SK-N-SH treated with all-trans-retinoic acid at 6 μM for 48 hours (cell line): Measurements from ENCODE around the gene ST6GAL1.

Source experiments
- ATAC-seq: fragments of 200-7000 bp; cut with Tn5 transposase; 3 replicates; pipeline ENCODE4 v1.9.1; 2020; ENCODE audit warnings: mild to moderate bottlenecking, moderate library complexity
- ARNTL ChIP-seq: fragments of 450-650 bp; formaldehyde crosslinking; IDR thresholded peaks from 2 replicates; pipeline ENCODE4 v1.5.0; 2020; ENCODE audit warnings: low read depth, mild to moderate bottlenecking, moderate library complexity, borderline replicate concordance
- BACH2 ChIP-seq: fragments of 250-450 bp; sonication (Bioruptor Pico); IDR thresholded peaks from 2 replicates; pipeline ENCODE4 v1.9.0; 2021; ENCODE audit warnings: mild to moderate bottlenecking, borderline replicate concordance
- CSDC2 ChIP-seq: fragments of 250-450 bp; sonication (Bioruptor Pico); IDR thresholded peaks from 2 replicates; pipeline ENCODE4 v1.5.0; 2020; ENCODE audit warnings: mild to moderate bottlenecking, moderate library complexity
- ISL1 ChIP-seq: fragments of 250-450 bp; sonication (Bioruptor Pico); IDR thresholded peaks from 2 replicates; pipeline ENCODE4 v2.1.2; 2022; ENCODE audit warnings: mild to moderate bottlenecking, moderate library complexity
- OSR1 ChIP-seq: fragments of 250-450 bp; sonication (Bioruptor Pico); IDR thresholded peaks from 2 replicates; pipeline ENCODE4 v1.8.0; 2022; ENCODE audit warnings: moderate library complexity, mild to moderate bottlenecking, inconsistent platforms
- PPARA ChIP-seq: fragments of 250-450 bp; sonication (Bioruptor Pico); IDR thresholded peaks from 2 replicates; pipeline ENCODE4 v1.5.0; 2020; ENCODE audit warnings: mild to moderate bottlenecking, borderline replicate concordance
- RARB ChIP-seq: fragments of 250-450 bp; sonication (Bioruptor Pico); IDR thresholded peaks from 2 replicates; pipeline ENCODE4 v1.8.0; 2021; ENCODE audit warnings: mild to moderate bottlenecking, moderate library complexity
- SNAI2 ChIP-seq: fragments of 250-450 bp; sonication (Bioruptor Pico); IDR thresholded peaks from 2 replicates; pipeline ENCODE4 v1.5.0; 2020; ENCODE audit warnings: mild to moderate bottlenecking, moderate library complexity
- TCF4 ChIP-seq: fragments of 250-450 bp; sonication (Bioruptor Pico); IDR thresholded peaks from 2 replicates; pipeline ENCODE4 v1.8.0; 2021; ENCODE audit warnings: mild to moderate bottlenecking, moderate library complexity, borderline replicate concordance
- TOX ChIP-seq: fragments of 250-450 bp; sonication (Bioruptor Pico); IDR thresholded peaks from 2 replicates; pipeline ENCODE4 v1.8.0; 2021; ENCODE audit warnings: mild to moderate bottlenecking, moderate library complexity, borderline replicate concordance
- ZC3H10 ChIP-seq: fragments of 250-450 bp; sonication (Bioruptor Pico); IDR thresholded peaks from 2 replicates; pipeline ENCODE4 v1.5.1; 2021; ENCODE audit warnings: mild to moderate bottlenecking, moderate library complexity
- ZFP3 ChIP-seq: fragments of 250-450 bp; sonication (Bioruptor Pico); IDR thresholded peaks from 2 replicates; pipeline ENCODE4 v1.5.0; 2020; ENCODE audit warnings: mild to moderate bottlenecking, moderate library complexity
- ZFP30 ChIP-seq: fragments of 450-650 bp; formaldehyde crosslinking; IDR thresholded peaks from 2 replicates; pipeline ENCODE4 v1.5.0; 2022; ENCODE audit warnings: mild to moderate bottlenecking, moderate library complexity
- ZNF565 ChIP-seq: fragments of 450-650 bp; formaldehyde crosslinking; conservative IDR thresholded peaks from 2 replicates; pipeline ENCODE4 v1.5.0; 2020; ENCODE audit warnings: low read depth, mild to moderate bottlenecking, moderate library complexity
- ZNF70 ChIP-seq: fragments of 450-650 bp; formaldehyde crosslinking; IDR thresholded peaks from 2 replicates; pipeline ENCODE4 v1.5.0; 2020; ENCODE audit warnings: mild to moderate bottlenecking, moderate library complexity
- ZNF8 ChIP-seq: fragments of 450-650 bp; formaldehyde crosslinking; IDR thresholded peaks from 2 replicates; pipeline ENCODE4 v1.5.0; 2020; ENCODE audit warnings: mild to moderate bottlenecking, moderate library complexity
- TF ChIP-seq, protein P1 (sequence below): fragments of 250-450 bp; sonication (Bioruptor Pico); IDR thresholded peaks from 2 replicates; pipeline ENCODE4 v1.5.1; 2021; ENCODE audit warnings: mild to moderate bottlenecking, moderate library complexity
- TF ChIP-seq, protein P2 (sequence below): fragments of 250-450 bp; sonication (Bioruptor Pico); IDR thresholded peaks from 2 replicates; pipeline ENCODE4 v1.8.0; 2020; ENCODE audit warnings: mild to moderate bottlenecking, moderate library complexity, borderline replicate concordance
- TF ChIP-seq, protein P3 (sequence below): fragments of 250-450 bp; sonication (Bioruptor Pico); IDR thresholded peaks from 2 replicates; pipeline ENCODE4 v1.5.0; 2020; ENCODE audit warnings: mild to moderate bottlenecking, moderate library complexity

Gene ST6GAL1, protein sequence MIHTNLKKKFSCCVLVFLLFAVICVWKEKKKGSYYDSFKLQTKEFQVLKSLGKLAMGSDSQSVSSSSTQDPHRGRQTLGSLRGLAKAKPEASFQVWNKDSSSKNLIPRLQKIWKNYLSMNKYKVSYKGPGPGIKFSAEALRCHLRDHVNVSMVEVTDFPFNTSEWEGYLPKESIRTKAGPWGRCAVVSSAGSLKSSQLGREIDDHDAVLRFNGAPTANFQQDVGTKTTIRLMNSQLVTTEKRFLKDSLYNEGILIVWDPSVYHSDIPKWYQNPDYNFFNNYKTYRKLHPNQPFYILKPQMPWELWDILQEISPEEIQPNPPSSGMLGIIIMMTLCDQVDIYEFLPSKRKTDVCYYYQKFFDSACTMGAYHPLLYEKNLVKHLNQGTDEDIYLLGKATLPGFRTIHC

DNA sequence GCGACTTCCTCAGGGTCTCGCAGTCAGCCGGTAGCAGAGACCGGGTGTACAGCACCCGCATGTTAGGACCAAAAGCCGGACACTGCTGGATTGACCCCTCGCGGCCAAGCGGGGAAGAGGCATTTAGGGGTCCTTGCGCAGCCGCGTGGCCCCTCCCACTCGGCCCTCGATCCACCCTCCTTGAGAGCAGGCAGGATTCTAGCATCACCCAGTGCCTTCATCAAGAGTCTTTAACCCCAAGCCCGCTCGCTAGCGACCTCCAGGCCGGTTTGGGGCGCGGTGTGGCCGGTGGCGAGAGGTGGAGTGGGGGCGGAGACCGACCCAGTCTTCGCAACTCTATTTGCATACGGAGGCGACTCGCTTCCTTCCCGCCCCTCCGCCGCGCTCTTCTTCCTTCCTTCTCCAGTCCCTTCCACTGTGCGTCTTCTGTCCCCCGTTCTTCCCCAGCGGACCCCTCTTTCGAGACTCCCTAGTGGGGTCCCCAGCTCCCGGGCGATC lies at the start of gene ST6GAL1:
TSS of gene ST6GAL1 (plus strand) at position 384 of the 498 bp plus-strand sequence. CDS start 112,178 bp downstream, outside the sequence.
- TF ChIP-seq ZNF565 (no peak), OSR1 (CRISPR knock-in tag) (no peak), CSDC2 (CRISPR knock-in tag) (no peak), SNAI2 (CRISPR knock-in tag) (no peak)
- TF ChIP-seq, protein P1, sequence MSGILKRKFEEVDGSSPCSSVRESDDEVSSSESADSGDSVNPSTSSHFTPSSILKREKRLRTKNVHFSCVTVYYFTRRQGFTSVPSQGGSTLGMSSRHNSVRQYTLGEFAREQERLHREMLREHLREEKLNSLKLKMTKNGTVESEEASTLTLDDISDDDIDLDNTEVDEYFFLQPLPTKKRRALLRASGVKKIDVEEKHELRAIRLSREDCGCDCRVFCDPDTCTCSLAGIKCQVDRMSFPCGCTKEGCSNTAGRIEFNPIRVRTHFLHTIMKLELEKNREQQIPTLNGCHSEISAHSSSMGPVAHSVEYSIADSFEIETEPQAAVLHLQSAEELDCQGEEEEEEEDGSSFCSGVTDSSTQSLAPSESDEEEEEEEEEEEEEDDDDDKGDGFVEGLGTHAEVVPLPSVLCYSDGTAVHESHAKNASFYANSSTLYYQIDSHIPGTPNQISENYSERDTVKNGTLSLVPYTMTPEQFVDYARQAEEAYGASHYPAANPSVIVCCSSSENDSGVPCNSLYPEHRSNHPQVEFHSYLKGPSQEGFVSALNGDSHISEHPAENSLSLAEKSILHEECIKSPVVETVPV (CRISPR knock-in tag): no peak
- TF ChIP-seq, protein P2, sequence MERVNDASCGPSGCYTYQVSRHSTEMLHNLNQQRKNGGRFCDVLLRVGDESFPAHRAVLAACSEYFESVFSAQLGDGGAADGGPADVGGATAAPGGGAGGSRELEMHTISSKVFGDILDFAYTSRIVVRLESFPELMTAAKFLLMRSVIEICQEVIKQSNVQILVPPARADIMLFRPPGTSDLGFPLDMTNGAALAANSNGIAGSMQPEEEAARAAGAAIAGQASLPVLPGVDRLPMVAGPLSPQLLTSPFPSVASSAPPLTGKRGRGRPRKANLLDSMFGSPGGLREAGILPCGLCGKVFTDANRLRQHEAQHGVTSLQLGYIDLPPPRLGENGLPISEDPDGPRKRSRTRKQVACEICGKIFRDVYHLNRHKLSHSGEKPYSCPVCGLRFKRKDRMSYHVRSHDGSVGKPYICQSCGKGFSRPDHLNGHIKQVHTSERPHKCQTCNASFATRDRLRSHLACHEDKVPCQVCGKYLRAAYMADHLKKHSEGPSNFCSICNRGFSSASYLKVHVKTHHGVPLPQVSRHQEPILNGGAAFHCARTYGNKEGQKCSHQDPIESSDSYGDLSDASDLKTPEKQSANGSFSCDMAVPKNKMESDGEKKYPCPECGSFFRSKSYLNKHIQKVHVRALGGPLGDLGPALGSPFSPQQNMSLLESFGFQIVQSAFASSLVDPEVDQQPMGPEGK (CRISPR knock-in tag): no peak
- TF ChIP-seq, protein P3, sequence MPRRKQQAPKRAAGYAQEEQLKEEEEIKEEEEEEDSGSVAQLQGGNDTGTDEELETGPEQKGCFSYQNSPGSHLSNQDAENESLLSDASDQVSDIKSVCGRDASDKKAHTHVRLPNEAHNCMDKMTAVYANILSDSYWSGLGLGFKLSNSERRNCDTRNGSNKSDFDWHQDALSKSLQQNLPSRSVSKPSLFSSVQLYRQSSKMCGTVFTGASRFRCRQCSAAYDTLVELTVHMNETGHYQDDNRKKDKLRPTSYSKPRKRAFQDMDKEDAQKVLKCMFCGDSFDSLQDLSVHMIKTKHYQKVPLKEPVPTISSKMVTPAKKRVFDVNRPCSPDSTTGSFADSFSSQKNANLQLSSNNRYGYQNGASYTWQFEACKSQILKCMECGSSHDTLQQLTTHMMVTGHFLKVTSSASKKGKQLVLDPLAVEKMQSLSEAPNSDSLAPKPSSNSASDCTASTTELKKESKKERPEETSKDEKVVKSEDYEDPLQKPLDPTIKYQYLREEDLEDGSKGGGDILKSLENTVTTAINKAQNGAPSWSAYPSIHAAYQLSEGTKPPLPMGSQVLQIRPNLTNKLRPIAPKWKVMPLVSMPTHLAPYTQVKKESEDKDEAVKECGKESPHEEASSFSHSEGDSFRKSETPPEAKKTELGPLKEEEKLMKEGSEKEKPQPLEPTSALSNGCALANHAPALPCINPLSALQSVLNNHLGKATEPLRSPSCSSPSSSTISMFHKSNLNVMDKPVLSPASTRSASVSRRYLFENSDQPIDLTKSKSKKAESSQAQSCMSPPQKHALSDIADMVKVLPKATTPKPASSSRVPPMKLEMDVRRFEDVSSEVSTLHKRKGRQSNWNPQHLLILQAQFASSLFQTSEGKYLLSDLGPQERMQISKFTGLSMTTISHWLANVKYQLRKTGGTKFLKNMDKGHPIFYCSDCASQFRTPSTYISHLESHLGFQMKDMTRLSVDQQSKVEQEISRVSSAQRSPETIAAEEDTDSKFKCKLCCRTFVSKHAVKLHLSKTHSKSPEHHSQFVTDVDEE (CRISPR knock-in tag): no peak
- ATAC-seq: peak; percentile 77

DNA sequence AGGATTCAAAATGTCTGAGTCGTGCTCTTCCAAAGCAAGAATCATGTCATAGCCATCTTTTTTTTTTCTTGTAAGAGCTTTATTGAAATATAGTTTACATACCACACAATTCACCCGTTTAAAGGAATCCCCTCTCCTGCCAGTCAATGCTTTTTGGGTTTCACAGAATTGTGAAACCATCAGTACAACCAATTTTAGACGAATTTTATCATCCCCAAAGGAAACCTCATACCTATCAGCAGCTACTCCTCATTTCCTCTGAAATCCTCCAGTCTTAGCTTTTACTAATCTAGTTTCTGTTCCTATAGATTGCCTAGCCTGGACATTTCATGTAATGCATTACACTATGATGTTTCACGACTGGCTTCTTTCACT lies 48.2 kb upstream of the ST6GAL1 start:
- no peak for TF ChIP-seq CSDC2 (CRISPR knock-in tag)
- TF ChIP-seq TCF4 (CRISPR knock-in tag): no peak
- no peak for TF ChIP-seq RARB (CRISPR knock-in tag)
- TF ChIP-seq, protein P2 (CRISPR knock-in tag): no peak
- TF ChIP-seq ZC3H10: no peak
- no peak for TF ChIP-seq BACH2 (CRISPR knock-in tag)
- TF ChIP-seq PPARA (CRISPR knock-in tag): no peak
- TF ChIP-seq TOX (CRISPR knock-in tag): no peak
- TF ChIP-seq ZNF70 (CRISPR knock-in tag): no peak
- no peak for TF ChIP-seq ZFP3
- no peak for TF ChIP-seq ARNTL
- no peak for TF ChIP-seq ZFP30 (CRISPR knock-in tag)
- TF ChIP-seq, all 23 proteins: peak for 0
- peak; percentile 37; the same call in 2 of the 3 replicates for ATAC-seq

DNA sequence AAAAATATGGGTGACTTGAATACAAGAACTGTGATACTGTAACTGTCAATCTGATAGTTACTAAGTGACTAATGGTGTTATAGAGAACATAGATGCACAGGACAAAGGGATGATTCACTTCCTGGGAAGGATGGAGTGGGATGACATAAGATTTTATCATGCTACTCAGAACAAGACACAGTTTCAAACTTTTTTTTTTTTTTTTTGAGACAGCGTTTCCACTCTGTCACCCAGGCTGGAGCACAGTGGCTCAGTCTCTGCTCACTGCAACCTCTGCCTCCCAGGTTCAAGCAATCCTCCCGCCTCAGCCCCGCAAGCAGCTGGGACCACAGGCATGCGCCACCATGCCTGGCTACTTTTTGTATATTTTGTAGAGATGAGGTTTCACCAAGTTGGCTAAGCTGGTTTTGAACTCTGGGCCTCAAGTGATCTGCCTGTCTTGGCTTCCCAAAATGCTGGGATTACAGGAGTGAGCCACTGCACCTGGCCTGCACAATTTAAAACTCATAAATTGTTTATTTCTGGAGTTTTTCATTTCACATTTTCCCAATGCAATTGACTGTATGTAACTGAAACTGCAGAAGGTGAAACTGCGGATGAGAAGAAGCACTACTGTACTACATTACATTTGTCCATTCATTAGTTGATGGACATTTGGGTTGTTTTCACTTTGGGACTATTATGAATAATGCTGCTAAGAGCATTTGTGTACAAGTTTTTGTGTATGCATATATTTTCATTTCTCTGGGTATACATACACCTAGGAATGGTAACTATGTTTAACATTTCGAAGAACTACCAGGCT lies 47.2 kb upstream of the ST6GAL1 start:
- peak; percentile 87 for TF ChIP-seq ISL1 (CRISPR knock-in tag)
- no peak for TF ChIP-seq CSDC2 (CRISPR knock-in tag)
- peak; percentile 94 for ATAC-seq

DNA sequence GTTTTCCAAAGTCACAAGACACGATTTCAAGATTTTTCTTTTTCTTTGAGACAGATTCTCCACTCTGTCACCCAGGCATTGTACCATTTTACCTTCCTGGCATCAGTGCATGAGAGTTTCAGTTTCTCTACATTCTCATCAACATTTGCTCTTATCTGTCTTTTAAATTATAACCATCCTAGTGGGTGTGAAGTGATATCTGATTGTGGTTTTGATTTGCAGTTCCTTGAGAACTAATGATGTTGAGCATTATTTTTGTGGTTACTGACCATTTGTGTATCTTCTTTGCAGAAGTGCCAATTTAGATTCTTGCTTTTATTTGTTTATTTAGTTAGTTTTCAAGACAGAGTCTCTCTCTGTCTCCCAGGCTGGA lies 46.7 kb upstream of the ST6GAL1 start:
- no peak for ATAC-seq
- no peak for TF ChIP-seq ISL1 (CRISPR knock-in tag)
- TF ChIP-seq, protein P1 (CRISPR knock-in tag): no peak
- TF ChIP-seq ZNF8 (CRISPR knock-in tag): no peak
- no peak for TF ChIP-seq PPARA (CRISPR knock-in tag)
- TF ChIP-seq, protein P3 (CRISPR knock-in tag): no peak
- TF ChIP-seq ARNTL: no peak
- no peak for TF ChIP-seq RARB (CRISPR knock-in tag)
- TF ChIP-seq TOX (CRISPR knock-in tag): no peak
- TF ChIP-seq SNAI2 (CRISPR knock-in tag): no peak
